HG03139 (cell line): ENCODE results near the gene ABHD1.
"Not testable (repeated sequence)": the region's sequence is repeated elsewhere in the genome, so short reads cannot be mapped to it uniquely, and the experiment has no call there.

ENCODE experiments used
- ATAC-seq: cut with Tn5 transposase; IDR thresholded peaks from one replicate; pipeline ENCODE4 v1.9.1; 2021; ENCODE audit not compliant: unreplicated experiment

ABHD1 gene

GRCh38 chr2:27162151-27163121, 38.8 kb downstream of the ABHD1 start:
- ATAC-seq, result no peak

- no peak for ATAC-seq
Observed at GRCh38 chr2:27164960-27165763, 41.5 kb downstream of the ABHD1 start.

GRCh38 chr2:27170581-27171337, 47.1 kb downstream of the ABHD1 start:
- ATAC-seq, result no peak

GRCh38 chr2:27171351-27171848, 47.8 kb downstream of the ABHD1 start:
- ATAC-seq, result no peak

GRCh38 chr2:27174638-27175037, 51.0 kb downstream of the ABHD1 start:
- ATAC-seq, result no peak

GRCh38 chr2:27175330-27175729, 51.7 kb downstream of the ABHD1 start:
- ATAC-seq, result no peak

- ATAC-seq, result not testable (repeated sequence)
Observed at GRCh38 chr2:27175781-27176180, 52.2 kb downstream of the ABHD1 start.

- no peak for ATAC-seq
Observed at GRCh38 chr2:27177441-27178351, 54.1 kb downstream of the ABHD1 start.

- no peak for ATAC-seq
Observed at GRCh38 chr2:27178469-27178868, 54.9 kb downstream of the ABHD1 start.

GRCh38 chr2:27179344-27180000, 55.9 kb downstream of the ABHD1 start:
- no peak for ATAC-seq
